Epithelial cell of esophagus (primary cell): ENCODE data around the gene ZMIZ1.

Experiments used
- DNase-seq: peaks from one replicate; pipeline ENCODE4 v3.0.0; 2010; ENCODE audit warnings: low read depth
- H3K4me3 ChIP-seq: 2 replicates; pipeline ENCODE4 v1.5.1; 2011; ENCODE audit warnings: mild to moderate bottlenecking, low read length, control low read depth
- TF ChIP-seq, protein P1 (sequence below): IDR thresholded peaks from 2 replicates; pipeline ENCODE4 v1.5.1; 2011; ENCODE audit warnings: low read depth, mild to moderate bottlenecking, low read length, control low read depth, inconsistent platforms; ENCODE audit not compliant: insufficient read depth; ENCODE audit errors: missing control alignments

Gene ZMIZ1

DNA sequence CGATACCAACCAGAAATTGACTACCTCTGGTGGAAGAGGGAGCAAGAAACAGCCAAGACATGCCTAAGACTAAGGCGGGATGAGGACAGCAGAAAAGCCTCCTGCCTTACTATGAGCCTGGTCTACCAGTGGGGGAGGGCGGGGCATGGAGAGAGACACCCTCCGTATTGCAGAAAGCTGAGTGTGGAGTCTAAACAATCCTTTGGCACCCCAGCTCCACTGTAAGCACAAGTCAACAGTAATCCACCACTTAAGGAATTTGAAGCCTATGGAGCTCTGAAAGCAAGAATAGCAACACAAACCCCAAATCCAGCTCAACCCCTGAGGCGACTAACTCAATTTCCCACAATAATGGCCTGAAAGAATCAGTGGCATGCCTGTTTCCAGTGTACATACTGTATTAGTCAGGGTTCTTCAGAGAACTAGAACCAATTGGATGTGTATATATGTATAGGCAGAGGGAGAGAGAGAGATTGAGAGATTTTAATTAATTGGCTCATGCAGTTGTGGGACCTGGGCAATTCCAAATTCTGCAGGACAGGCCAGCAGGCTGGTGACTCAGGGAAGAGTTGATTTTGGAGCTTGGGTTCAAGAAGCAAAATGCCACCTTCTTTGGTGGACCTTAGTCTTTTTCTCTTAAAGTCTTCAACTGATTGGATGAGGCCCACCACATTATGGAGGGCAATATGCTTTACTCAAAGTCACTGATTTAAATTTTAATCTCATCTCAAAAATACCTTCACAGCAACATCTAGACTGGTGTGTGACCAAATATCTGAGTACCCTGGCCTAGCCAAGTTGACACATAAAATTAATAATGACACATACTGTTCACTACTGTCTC lies 292.0 kb downstream of the ZMIZ1 start:
- TF ChIP-seq, protein P1, sequence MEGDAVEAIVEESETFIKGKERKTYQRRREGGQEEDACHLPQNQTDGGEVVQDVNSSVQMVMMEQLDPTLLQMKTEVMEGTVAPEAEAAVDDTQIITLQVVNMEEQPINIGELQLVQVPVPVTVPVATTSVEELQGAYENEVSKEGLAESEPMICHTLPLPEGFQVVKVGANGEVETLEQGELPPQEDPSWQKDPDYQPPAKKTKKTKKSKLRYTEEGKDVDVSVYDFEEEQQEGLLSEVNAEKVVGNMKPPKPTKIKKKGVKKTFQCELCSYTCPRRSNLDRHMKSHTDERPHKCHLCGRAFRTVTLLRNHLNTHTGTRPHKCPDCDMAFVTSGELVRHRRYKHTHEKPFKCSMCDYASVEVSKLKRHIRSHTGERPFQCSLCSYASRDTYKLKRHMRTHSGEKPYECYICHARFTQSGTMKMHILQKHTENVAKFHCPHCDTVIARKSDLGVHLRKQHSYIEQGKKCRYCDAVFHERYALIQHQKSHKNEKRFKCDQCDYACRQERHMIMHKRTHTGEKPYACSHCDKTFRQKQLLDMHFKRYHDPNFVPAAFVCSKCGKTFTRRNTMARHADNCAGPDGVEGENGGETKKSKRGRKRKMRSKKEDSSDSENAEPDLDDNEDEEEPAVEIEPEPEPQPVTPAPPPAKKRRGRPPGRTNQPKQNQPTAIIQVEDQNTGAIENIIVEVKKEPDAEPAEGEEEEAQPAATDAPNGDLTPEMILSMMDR = no peak
- DNase-seq = no peak
- no peak overlapping the region for H3K4me3 ChIP-seq

DNA sequence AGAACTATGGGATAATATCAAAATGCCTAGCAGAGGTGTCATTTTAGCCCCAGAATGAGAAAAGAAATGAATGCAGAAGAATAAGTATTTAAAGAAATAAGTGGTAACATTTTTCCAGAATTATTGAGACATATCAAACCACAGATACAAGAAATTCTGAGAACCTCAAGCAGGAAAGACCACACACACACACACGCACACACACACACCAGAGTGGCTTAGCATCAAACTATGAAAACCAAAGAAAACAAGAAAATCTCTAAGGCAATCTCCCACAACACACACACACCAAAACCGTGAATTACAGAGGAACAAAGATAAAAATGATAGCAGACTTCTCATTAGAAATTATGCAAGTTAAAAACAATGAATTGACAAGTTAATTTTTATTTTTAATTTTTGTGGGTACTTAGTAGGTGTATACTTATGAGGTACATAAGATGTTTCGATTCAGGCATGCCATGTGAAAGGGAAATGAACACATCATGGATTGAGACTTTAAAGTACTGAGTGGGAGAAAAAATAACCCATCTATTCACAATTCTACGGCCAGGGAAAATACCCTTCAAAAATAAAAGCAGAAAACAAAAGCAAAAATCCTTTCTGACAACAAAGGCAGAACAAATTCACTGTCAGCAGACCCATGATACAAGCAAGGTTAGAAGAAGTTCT lies 293.1 kb downstream of the ZMIZ1 start:
- TF ChIP-seq, protein P1 = no peak
- no peak overlapping the region for H3K4me3 ChIP-seq
- no peak for DNase-seq
